ENCODE data around the gene SEMA5B. TPM values are rescaled to one million over a fixed set of nuclear protein-coding genes. Genes with fewer than 3 reads are reported as not detected.
A peak's percentile ranks its signal among the peaks of the same experiment; 100 is the strongest.

The SEMA5B gene
- total and polyA plus RNA-seq, 2 donors = 0.46 to 0.99 TPM

GRCh38 chr3:122917412-122917811, 110.2 kb downstream of the SEMA5B start:
- WGBS = 98% methylated on average over 4 of the region's 4 CpGs
- no peak for DNase-seq (ENCODE audit: low read depth in 6 of 9, low spot score in 9 of 9)
- Histone ChIP-seq H3K27me3 (ENCODE audit: control insufficient read depth in 2 of 2, insufficient read depth in 1 of 2, low read length in 1 of 2) (peaks cover 25 to 63% of the 10 kb centered on the region in 2 donors), H3K9me3 (ENCODE audit: control insufficient read depth in 2 of 2, insufficient read depth in 1 of 2, low read length in 1 of 2) (no peaks in the 10 kb centered on the region), H3K36me3 (ENCODE audit: control insufficient read depth in 2 of 2, insufficient read depth in 2 of 2, low read length in 1 of 2) (no peaks in the 10 kb centered on the region), H3K27ac (ENCODE audit: low read depth in 1 of 2, low read length in 1 of 2) (no peak overlapping the region), H3K4me3 (ENCODE audit: low read length in 2 of 2) (no peak overlapping the region), H3K4me1 (ENCODE audit: control insufficient read depth in 2 of 2, insufficient read depth in 2 of 2, low read length in 2 of 2) (peaks cover 23 to 28% of the 10 kb centered on the region in 2 donors)

GRCh38 chr3:122916580-122916979, 111.0 kb downstream of the SEMA5B start:
- DNase-seq (ENCODE audit: low read depth in 6 of 9, low spot score in 9 of 9) = no peak
- H3K4me1 ChIP-seq (ENCODE audit: control insufficient read depth in 2 of 2, insufficient read depth in 2 of 2, low read length in 2 of 2) = peaks cover 16 to 23% of the 10 kb centered on the region in 2 donors
- 74% methylated on average over 6 of the region's 6 CpGs for WGBS
- H3K4me3 ChIP-seq (ENCODE audit: low read length in 2 of 2) = no peak overlapping the region
- H3K9me3 ChIP-seq (ENCODE audit: control insufficient read depth in 2 of 2, insufficient read depth in 1 of 2, low read length in 1 of 2) = peaks cover 0 to 3% of the 10 kb centered on the region in 2 donors
- no peak overlapping the region for H3K27ac ChIP-seq (ENCODE audit: low read depth in 1 of 2, low read length in 1 of 2)
- peaks cover 26 to 63% of the 10 kb centered on the region in 2 donors for H3K27me3 ChIP-seq (ENCODE audit: control insufficient read depth in 2 of 2, insufficient read depth in 1 of 2, low read length in 1 of 2)
- no peaks in the 10 kb centered on the region for H3K36me3 ChIP-seq (ENCODE audit: control insufficient read depth in 2 of 2, insufficient read depth in 2 of 2, low read length in 1 of 2)

DNA sequence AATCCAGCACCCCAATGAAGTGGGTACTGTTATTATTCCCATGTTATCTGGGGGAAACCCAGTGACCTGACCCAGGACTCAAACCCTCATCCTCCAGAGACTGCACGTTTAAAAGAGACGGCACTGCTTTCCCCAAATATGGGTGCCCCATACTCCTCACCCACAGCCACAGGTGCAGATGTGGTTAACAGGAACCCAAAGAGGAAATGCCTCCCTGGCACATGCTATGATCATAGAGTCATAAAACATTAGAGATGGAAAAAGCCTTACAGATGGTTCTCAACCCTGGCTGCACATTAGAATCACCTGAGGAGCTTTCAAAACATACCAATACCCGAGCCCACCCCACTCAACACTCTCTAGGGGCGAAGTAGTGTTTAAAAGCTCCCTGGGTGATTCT, 111.5 kb downstream of the SEMA5B start:
- 8% methylated on average over 4 of the region's 4 CpGs for WGBS

GRCh38 chr3:122915300-122916055, 112.1 kb downstream of the SEMA5B start:
- Histone ChIP-seq H3K27me3 (ENCODE audit: control insufficient read depth in 2 of 2, insufficient read depth in 1 of 2, low read length in 1 of 2) (peaks cover 25 to 61% of the 10 kb centered on the region in 2 donors), H3K27ac (ENCODE audit: low read depth in 1 of 2, low read length in 1 of 2) (no peak overlapping the region), H3K9me3 (ENCODE audit: control insufficient read depth in 2 of 2, insufficient read depth in 1 of 2, low read length in 1 of 2) (peaks cover 0 to 3% of the 10 kb centered on the region in 2 donors), H3K4me1 (ENCODE audit: control insufficient read depth in 2 of 2, insufficient read depth in 2 of 2, low read length in 2 of 2) (peaks cover 16 to 22% of the 10 kb centered on the region in 2 donors), H3K36me3 (ENCODE audit: control insufficient read depth in 2 of 2, insufficient read depth in 2 of 2, low read length in 1 of 2) (no peaks in the 10 kb centered on the region), H3K4me3 (ENCODE audit: low read length in 2 of 2) (no peak overlapping the region)
- 89% methylated on average over 17 of the region's 17 CpGs for WGBS
- no peak for DNase-seq (ENCODE audit: low read depth in 6 of 9, low spot score in 9 of 9)

More for the DNA sequence above, 111.5 kb downstream of the SEMA5B start:
- no peak overlapping the region for H3K27ac ChIP-seq (ENCODE audit: low read depth in 1 of 2, low read length in 1 of 2)
- peaks cover 0 to 3% of the 10 kb centered on the region in 2 donors for H3K9me3 ChIP-seq (ENCODE audit: control insufficient read depth in 2 of 2, insufficient read depth in 1 of 2, low read length in 1 of 2)
- no peaks in the 10 kb centered on the region for H3K36me3 ChIP-seq (ENCODE audit: control insufficient read depth in 2 of 2, insufficient read depth in 2 of 2, low read length in 1 of 2)
- peaks cover 16 to 22% of the 10 kb centered on the region in 2 donors for H3K4me1 ChIP-seq (ENCODE audit: control insufficient read depth in 2 of 2, insufficient read depth in 2 of 2, low read length in 2 of 2)
- peak in 8 of 9 donors; percentile 8 to 79 (median 32) for DNase-seq (ENCODE audit: low read depth in 6 of 9, low spot score in 9 of 9)
- peaks cover 25 to 63% of the 10 kb centered on the region in 2 donors for H3K27me3 ChIP-seq (ENCODE audit: control insufficient read depth in 2 of 2, insufficient read depth in 1 of 2, low read length in 1 of 2)
- H3K4me3 ChIP-seq (ENCODE audit: low read length in 2 of 2) = no peak overlapping the region

GRCh38 chr3:122913539-122914100, 113.9 kb downstream of the SEMA5B start:
- no peak for DNase-seq (ENCODE audit: low read depth in 6 of 9, low spot score in 9 of 9)
- peaks cover 16 to 22% of the 10 kb centered on the region in 2 donors for H3K4me1 ChIP-seq (ENCODE audit: control insufficient read depth in 2 of 2, insufficient read depth in 2 of 2, low read length in 2 of 2)
- peaks cover 0 to 3% of the 10 kb centered on the region in 2 donors for H3K9me3 ChIP-seq (ENCODE audit: control insufficient read depth in 2 of 2, insufficient read depth in 1 of 2, low read length in 1 of 2)
- peaks cover 25 to 50% of the 10 kb centered on the region in 2 donors for H3K27me3 ChIP-seq (ENCODE audit: control insufficient read depth in 2 of 2, insufficient read depth in 1 of 2, low read length in 1 of 2)
- H3K36me3 ChIP-seq (ENCODE audit: control insufficient read depth in 2 of 2, insufficient read depth in 2 of 2, low read length in 1 of 2) = no peaks in the 10 kb centered on the region
- H3K27ac ChIP-seq (ENCODE audit: low read depth in 1 of 2, low read length in 1 of 2) = no peak overlapping the region
- no peak overlapping the region for H3K4me3 ChIP-seq (ENCODE audit: low read length in 2 of 2)
- 82% methylated on average over 33 of the region's 33 CpGs for WGBS

- WGBS = 35% methylated on average over 76 of the region's 76 CpGs
- H3K4me1 ChIP-seq (ENCODE audit: control insufficient read depth in 2 of 2, insufficient read depth in 2 of 2, low read length in 2 of 2) = peaks cover 16 to 22% of the 10 kb centered on the region in 2 donors
- no peak overlapping the region for H3K27ac ChIP-seq (ENCODE audit: low read depth in 1 of 2, low read length in 1 of 2)
- H3K27me3 ChIP-seq (ENCODE audit: control insufficient read depth in 2 of 2, insufficient read depth in 1 of 2, low read length in 1 of 2) = peaks cover 25 to 48% of the 10 kb centered on the region in 2 donors
- DNase-seq (ENCODE audit: low read depth in 6 of 9, low spot score in 9 of 9) = no peak
- no peaks in the 10 kb centered on the region for H3K36me3 ChIP-seq (ENCODE audit: control insufficient read depth in 2 of 2, insufficient read depth in 2 of 2, low read length in 1 of 2)
- H3K9me3 ChIP-seq (ENCODE audit: control insufficient read depth in 2 of 2, insufficient read depth in 1 of 2, low read length in 1 of 2) = peaks cover 0 to 3% of the 10 kb centered on the region in 2 donors
- no peak overlapping the region for H3K4me3 ChIP-seq (ENCODE audit: low read length in 2 of 2)
Measured at GRCh38 chr3:122912772-122913538, 114.6 kb downstream of the SEMA5B start.

- H3K36me3 ChIP-seq (ENCODE audit: control insufficient read depth in 2 of 2, insufficient read depth in 2 of 2, low read length in 1 of 2) = no peaks in the 10 kb centered on the region
- no peak for DNase-seq (ENCODE audit: low read depth in 6 of 9, low spot score in 9 of 9)
- no peak overlapping the region for H3K27ac ChIP-seq (ENCODE audit: low read depth in 1 of 2, low read length in 1 of 2)
- peaks cover 15 to 19% of the 10 kb centered on the region in 2 donors for H3K4me1 ChIP-seq (ENCODE audit: control insufficient read depth in 2 of 2, insufficient read depth in 2 of 2, low read length in 2 of 2)
- 98% methylated on average over 16 of the region's 16 CpGs for WGBS
- H3K27me3 ChIP-seq (ENCODE audit: control insufficient read depth in 2 of 2, insufficient read depth in 1 of 2, low read length in 1 of 2) = peaks cover 25 to 48% of the 10 kb centered on the region in 2 donors
- H3K9me3 ChIP-seq (ENCODE audit: control insufficient read depth in 2 of 2, insufficient read depth in 1 of 2, low read length in 1 of 2) = peaks cover 0 to 3% of the 10 kb centered on the region in 2 donors
- no peak overlapping the region for H3K4me3 ChIP-seq (ENCODE audit: low read length in 2 of 2)
Measured at GRCh38 chr3:122911901-122912300, 115.7 kb downstream of the SEMA5B start.

GRCh38 chr3:122908251-122908650, 119.3 kb downstream of the SEMA5B start:
- no peak overlapping the region for H3K4me3 ChIP-seq (ENCODE audit: low read length in 2 of 2)
- H3K9me3 ChIP-seq (ENCODE audit: control insufficient read depth in 2 of 2, insufficient read depth in 1 of 2, low read length in 1 of 2) = peaks cover 1 to 6% of the 10 kb centered on the region in 2 donors
- no peak for DNase-seq (ENCODE audit: low read depth in 6 of 9, low spot score in 9 of 9)
- H3K36me3 ChIP-seq (ENCODE audit: control insufficient read depth in 2 of 2, insufficient read depth in 2 of 2, low read length in 1 of 2) = no peaks in the 10 kb centered on the region
- 94% methylated on average over 3 of the region's 3 CpGs for WGBS
- H3K27me3 ChIP-seq (ENCODE audit: control insufficient read depth in 2 of 2, insufficient read depth in 1 of 2, low read length in 1 of 2) = peaks cover 16 to 29% of the 10 kb centered on the region in 2 donors
- peaks cover 0 to 2% of the 10 kb centered on the region in 2 donors for H3K4me1 ChIP-seq (ENCODE audit: control insufficient read depth in 2 of 2, insufficient read depth in 2 of 2, low read length in 2 of 2)
- H3K27ac ChIP-seq (ENCODE audit: low read depth in 1 of 2, low read length in 1 of 2) = no peak overlapping the region

Data from thymus (tissue), 11 donors.